GM18870 (cell line): ENCODE measurements around the gene ATG9B.
A peak's percentile ranks its signal among the peaks of the same experiment; 100 is the strongest.
"Not testable (repeated sequence)": the region's sequence is repeated elsewhere in the genome, so short reads cannot be mapped to it uniquely, and the experiment has no call there.

Experiments used
- ATAC-seq: cut with Tn5 transposase; IDR thresholded peaks from one replicate; pipeline ENCODE4 v1.9.1; 2021; ENCODE audit warnings: moderate library complexity; ENCODE audit not compliant: unreplicated experiment

Gene ATG9B

GRCh38 chr7:151059367-151060112 lies 35.2 kb upstream of the ATG9B start, which contains the start of gene SLC4A2:
SLC4A2 (plus strand) TSS chr7:151059589; CDS start chr7:151061988, 2,399 bp downstream.
- no peak for ATAC-seq

- ATAC-seq, result no peak
Observed at GRCh38 chr7:151058781-151059366, 34.6 kb upstream of the ATG9B start.

- peak; percentile 79 for ATAC-seq
Observed at GRCh38 chr7:151057989-151058780, 33.9 kb upstream of the ATG9B start.

DNA sequence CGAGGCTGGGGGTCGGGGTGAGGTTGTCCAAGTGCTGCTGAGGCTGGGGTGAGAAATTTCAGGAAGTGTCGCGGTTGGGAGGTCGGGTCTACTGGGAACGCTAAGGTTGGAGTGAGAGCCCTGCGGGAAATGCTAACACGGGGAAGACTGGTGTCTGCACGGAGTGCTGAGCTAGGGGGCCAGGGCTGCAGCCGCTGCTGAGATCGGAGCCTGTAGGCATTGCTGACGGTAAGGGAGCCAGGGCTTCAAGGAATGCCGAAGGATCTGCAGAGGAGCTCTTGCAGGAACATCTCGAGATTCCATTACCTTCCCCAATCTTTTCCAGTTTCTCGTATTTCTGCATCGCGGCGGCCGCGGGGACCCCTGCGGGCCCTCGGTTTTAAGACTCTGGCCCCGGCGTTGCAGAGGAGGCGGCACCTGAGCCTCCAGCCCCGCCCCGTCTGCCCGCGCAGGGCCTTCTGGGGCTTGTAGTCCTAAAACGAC lies 33.3 kb upstream of the ATG9B start, which contains the start of gene CDK5:
Gene CDK5, minus strand, starts transcription at position 392 of the 483 bp plus-strand sequence. Its CDS starts 49 bp downstream, at position 343.
- peak; percentile 30 for ATAC-seq

DNA sequence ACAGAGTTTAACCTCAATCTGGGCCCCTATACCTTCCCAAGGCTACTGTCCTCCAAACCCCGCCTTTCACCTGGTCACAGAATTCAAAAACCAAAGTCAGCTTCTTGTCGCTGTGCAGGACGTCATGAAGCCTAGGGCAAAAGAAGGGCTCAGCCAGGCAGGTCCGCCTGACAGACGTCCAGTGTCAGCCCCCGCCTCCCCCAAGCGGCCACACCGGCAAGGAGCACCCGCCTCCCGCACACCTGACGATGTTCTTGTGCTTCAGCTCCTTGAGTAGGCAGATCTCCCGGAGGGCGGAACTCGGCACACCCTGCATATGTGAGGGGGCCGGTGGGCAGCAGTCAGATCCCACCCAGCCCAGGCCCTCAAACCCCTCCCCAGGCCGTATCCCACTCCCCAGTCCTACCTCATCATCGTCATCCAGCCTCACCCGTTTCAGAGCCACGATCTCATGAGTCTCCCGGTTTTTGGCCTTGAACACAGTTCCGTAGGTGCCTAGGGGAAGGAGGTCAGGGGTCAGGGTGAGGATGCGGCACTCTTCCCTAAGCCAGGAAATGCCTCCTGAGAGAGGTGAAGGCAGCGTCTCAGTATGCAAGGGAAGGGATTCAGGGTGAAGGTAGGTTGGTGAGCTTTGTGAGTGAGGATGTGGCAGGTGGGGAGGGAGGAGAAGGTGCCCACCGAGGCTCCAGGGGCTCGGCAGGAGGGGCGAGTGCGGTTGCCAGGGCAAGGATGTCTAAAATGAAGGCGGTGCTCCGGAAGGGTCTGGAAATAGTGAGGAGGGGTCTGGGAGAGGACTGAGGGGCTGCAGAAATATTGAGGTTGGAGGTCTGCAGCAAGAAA lies 32.6 kb upstream of the ATG9B start:
- no peak for ATAC-seq

DNA sequence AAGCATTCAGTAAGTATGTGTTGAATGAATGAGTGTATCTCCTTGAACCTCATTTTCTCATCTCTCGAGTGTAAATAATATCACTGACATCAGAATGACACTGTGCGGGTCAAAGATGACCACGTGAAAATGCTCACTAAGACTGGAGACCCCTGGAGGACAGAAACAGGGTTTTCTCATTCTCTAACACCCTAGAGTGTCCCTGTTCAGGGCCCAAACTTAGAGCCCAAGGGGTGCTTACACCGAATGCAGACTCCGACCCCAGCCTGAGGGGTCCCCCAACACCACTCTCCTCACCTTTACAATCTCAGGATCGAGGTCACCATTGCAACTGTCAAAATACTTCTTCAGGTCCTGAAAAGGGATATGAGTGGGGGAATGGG lies 32.0 kb upstream of the ATG9B start:
- ATAC-seq, result no peak

DNA sequence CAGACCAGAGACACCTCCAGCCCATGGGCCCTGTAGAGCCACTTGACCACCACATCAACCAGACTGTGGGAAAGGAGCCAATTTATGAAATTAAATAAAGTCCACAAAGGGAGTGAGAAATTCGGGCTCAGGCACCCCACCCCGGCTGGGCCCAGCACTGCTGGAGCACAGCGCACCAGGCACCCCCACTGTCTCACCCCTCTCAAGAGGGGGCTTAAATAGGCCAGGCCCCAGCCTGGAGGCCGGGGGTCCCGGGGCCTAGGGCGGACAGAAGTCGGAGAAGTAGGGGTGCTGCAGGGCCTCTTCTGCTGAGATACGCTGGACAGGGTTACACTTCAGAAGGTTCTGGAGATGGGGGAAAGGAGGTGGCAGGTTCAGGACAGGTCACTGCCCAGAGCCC lies 29.5 kb upstream of the ATG9B start:
- ATAC-seq, result no peak

- no peak for ATAC-seq
Observed at GRCh38 chr7:151053096-151053495, 28.8 kb upstream of the ATG9B start.

DNA sequence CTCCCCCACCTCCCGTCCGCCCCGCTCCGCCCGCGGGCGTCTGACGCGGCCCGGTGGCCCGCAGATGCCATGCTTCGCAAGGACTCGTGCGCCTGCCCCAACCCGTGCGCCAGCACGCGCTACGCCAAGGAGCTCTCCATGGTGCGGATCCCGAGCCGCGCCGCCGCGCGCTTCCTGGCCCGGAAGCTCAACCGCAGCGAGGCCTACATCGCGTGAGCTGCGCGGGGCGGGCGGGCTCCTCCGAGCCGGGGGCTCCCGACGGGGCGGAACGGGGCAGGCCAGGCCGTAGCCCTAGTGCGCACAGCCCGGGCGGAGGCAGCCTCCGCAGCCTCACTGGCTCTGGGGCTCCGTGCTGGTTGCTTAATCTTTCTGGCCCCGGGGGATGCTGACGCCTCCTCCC lies 26.8 kb upstream of the ATG9B start:
- ATAC-seq, result no peak

DNA sequence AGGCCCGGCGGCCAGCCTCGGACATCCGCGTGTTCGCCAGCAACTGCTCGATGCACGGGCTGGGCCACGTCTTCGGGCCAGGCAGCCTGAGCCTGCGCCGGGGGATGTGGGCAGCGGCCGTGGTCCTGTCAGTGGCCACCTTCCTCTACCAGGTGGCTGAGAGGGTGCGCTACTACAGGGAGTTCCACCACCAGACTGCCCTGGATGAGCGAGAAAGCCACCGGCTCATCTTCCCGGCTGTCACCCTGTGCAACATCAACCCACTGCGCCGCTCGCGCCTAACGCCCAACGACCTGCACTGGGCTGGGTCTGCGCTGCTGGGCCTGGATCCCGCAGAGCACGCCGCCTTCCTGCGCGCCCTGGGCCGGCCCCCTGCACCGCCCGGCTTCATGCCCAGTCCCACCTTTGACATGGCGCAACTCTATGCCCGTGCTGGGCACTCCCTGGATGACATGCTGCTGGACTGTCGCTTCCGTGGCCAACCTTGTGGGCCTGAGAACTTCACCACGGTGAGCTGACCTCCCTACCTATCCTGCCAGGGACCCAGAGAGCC lies 24.7 kb upstream of the ATG9B start:
- no peak for ATAC-seq

- ATAC-seq, result no peak
Observed at GRCh38 chr7:151047976-151048815, 23.9 kb upstream of the ATG9B start, which contains the start of gene ASIC3. ASIC3 (plus strand) TSS chr7:151048531; CDS start chr7:151048886, 355 bp downstream.

- no peak for ATAC-seq
Observed at GRCh38 chr7:151046603-151047573, 22.6 kb upstream of the ATG9B start.

- ATAC-seq, result no peak
Observed at GRCh38 chr7:151045967-151046366, 21.7 kb upstream of the ATG9B start.

GRCh38 chr7:151045262-151045661 lies 21.0 kb upstream of the ATG9B start:
- no peak for ATAC-seq

DNA sequence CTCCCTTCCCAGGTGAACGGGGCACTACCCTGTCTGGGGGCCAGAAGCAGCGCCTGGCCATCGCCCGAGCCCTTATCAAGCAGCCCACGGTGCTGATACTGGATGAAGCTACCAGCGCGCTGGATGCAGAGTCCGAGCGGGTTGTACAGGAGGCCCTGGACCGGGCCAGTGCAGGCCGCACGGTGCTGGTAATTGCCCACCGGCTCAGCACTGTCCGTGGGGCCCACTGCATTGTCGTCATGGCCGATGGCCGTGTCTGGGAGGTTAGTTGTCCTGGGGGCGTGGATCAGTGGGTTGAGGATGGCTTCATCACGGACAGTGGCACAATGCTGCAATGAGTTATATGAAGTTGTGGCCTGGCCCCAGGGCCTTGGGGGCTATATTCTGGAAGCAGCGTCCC lies 19.7 kb upstream of the ATG9B start:
- ATAC-seq, result no peak

- ATAC-seq, result not testable (repeated sequence)
Observed at GRCh38 chr7:151043449-151043848, 19.2 kb upstream of the ATG9B start.

DNA sequence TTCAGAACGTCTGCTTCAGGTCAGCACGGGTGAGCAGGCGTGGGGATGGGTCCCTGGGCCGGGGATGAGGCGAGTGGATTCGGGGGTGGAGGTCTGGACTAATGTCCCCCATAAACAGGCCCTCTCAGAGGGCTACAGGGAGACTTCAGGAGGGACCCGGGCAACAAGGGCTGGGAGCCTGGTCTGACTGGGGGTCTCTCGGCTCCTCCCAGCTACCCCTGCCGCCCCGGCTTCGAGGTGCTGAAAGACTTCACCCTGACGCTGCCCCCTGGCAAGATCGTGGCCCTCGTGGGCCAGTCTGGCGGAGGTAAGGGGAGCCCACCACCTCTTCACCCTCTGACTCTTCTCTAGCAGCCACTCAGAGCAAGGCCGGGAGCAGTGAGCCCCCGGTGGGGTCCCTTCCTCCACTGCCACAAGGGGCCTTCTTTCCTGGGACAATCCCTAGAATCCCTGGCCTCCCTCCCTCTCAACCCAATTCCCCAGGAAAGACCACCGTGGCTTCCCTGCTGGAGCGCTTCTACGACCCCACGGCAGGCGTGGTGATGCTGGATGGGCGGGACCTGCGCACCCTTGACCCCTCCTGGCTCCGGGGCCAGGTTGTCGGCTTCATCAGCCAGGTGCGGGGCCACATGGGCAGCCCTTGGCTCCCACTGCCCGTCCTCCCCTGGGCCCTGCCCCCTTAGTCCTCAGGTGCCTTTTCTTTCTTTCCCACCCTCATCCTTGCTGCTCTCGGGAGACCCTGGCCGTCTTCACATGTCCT lies 16.5 kb upstream of the ATG9B start:
- ATAC-seq, result no peak
